ENCODE results near the gene CTNS. TPM values are rescaled to one million over a fixed set of nuclear protein-coding genes. Genes with fewer than 3 reads are reported as not detected.

CTNS gene
- total RNA-seq, 1 experiment from 2014 or later, result 7.9 TPM

DNA sequence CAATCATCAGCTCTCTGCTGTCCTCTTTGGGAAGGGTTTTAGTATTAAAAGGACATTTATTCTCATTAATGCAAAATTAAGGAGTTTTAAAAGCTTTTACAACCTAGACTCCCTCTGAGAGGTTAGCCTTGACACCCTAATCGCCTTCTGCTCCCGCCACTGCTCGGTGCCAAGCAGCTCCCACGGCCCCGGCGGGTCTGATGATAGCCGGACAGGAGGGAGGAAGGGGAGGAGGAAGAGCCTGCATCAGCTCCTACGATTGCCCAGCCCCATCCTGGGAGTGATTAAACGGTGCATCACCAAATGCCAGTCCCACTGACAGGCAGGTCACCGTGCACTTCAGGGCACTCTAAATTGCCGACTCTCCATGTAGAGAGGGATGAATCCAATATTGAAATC, 8.8 kb upstream of the CTNS start (continued):
- no peak for TF ChIP-seq SIN3A (IDR thresholded peaks at IDR 0.05; ENCODE audit: low read depth)
- TF ChIP-seq ELF1 (IDR thresholded peaks at IDR 0.05; ENCODE audit: borderline replicate concordance, low read depth), result no peak

DNA sequence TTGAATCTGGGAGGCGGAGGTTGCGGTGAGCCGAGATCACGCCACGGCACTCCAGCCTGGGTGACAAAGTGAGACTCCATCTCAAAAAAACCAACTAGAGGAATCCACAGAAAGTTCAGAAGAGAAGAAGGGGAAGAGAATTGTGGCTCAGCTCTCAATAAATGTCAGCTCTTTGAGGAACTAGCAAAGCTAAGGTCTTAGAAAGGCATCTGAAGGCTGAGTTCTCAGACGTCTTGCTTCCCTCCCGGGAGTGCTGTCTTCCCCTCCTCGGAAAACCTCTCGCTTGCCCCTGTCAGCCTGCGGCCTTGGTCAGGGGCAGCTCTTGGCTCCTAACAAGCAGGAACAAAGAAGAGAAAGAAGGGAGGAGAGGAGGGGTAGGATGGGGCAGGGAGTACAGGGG, 5.8 kb upstream of the CTNS start:
- H3K4me2 ChIP-seq (ENCODE audit: low read length), result no peak overlapping the region
- H3K27ac ChIP-seq (ENCODE audit: low read depth, low read length), result no peak overlapping the region
- POLR2A ChIA-PET, result no interaction called here
- H3K27me3 ChIP-seq (ENCODE audit: insufficient read depth, low read length), result no peaks in the 10 kb centered on the region
- CTCF ChIA-PET, result interaction anchor here (0.7 kb wide), 1 partner anchor 96 kb away, joined by 3 read pairs; no protein-coding TSS in a partner anchor
- TF ChIP-seq CBX3 (IDR thresholded peaks at IDR 0.05; ENCODE audit: low read depth) (no peak), JUND (IDR thresholded peaks at IDR 0.05) (no peak), YY1 (IDR thresholded peaks at IDR 0.05; ENCODE audit: extremely low read depth, insufficient replicate concordance, low read depth, low read length) (no peak), RAD21 (IDR thresholded peaks at IDR 0.05; ENCODE audit: low read depth) (no peak), EZH2 (IDR thresholded peaks at IDR 0.05) (no peak), TCF7L2 (IDR thresholded peaks at IDR 0.05; ENCODE audit: borderline replicate concordance, extremely low read depth, insufficient read depth, insufficient read length) (no peak), SIN3A (IDR thresholded peaks at IDR 0.05; ENCODE audit: low read depth) (no peak), SP1 (IDR thresholded peaks at IDR 0.05; ENCODE audit: low read depth) (no peak), POLR2A (IDR thresholded peaks at IDR 0.05; ENCODE audit: borderline replicate concordance, extremely low read depth, insufficient read depth, insufficient read length) (no peak), CEBPB (IDR thresholded peaks at IDR 0.05; ENCODE audit: low read depth) (no peak), FOSL1 (IDR thresholded peaks at IDR 0.05; ENCODE audit: low read depth) (no peak), EGR1 (IDR thresholded peaks at IDR 0.05; ENCODE audit: low read depth) (no peak), ELF1 (IDR thresholded peaks at IDR 0.05; ENCODE audit: borderline replicate concordance, low read depth) (no peak), SRF (IDR thresholded peaks at IDR 0.05; ENCODE audit: low read depth) (no peak), ZNF274 (IDR thresholded peaks at IDR 0.05; ENCODE audit: low read depth, low read length) (no peak)
- TF ChIP-seq, protein P1, sequence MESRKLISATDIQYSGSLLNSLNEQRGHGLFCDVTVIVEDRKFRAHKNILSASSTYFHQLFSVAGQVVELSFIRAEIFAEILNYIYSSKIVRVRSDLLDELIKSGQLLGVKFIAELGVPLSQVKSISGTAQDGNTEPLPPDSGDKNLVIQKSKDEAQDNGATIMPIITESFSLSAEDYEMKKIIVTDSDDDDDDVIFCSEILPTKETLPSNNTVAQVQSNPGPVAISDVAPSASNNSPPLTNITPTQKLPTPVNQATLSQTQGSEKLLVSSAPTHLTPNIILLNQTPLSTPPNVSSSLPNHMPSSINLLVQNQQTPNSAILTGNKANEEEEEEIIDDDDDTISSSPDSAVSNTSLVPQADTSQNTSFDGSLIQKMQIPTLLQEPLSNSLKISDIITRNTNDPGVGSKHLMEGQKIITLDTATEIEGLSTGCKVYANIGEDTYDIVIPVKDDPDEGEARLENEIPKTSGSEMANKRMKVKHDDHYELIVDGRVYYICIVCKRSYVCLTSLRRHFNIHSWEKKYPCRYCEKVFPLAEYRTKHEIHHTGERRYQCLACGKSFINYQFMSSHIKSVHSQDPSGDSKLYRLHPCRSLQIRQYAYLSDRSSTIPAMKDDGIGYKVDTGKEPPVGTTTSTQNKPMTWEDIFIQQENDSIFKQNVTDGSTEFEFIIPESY (IDR thresholded peaks at IDR 0.05; ENCODE audit: extremely low read depth, insufficient replicate concordance, low read length), result no peak
- TF ChIP-seq, protein P2, sequence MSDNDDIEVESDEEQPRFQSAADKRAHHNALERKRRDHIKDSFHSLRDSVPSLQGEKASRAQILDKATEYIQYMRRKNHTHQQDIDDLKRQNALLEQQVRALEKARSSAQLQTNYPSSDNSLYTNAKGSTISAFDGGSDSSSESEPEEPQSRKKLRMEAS (IDR thresholded peaks at IDR 0.05), result no peak
- no peaks in the 10 kb centered on the region for H4K20me1 ChIP-seq (ENCODE audit: insufficient read depth)
- no peaks in the 10 kb centered on the region for H3K9me3 ChIP-seq (ENCODE audit: control insufficient read depth in 1 of 2, insufficient read depth in 1 of 2, low read depth in 1 of 2, low read length in 2 of 2)
- peaks cover 17 to 29% of the 10 kb centered on the region in 2 experiments; a peak in 3 of 4 replicates for H3K36me3 ChIP-seq (ENCODE audit: control insufficient read depth in 1 of 2, insufficient read depth in 2 of 2, low read length in 2 of 2)
- no peak for DNase-seq (ENCODE audit: low read depth, low spot score)
- no peaks in the 10 kb centered on the region for H3K9me2 ChIP-seq (ENCODE audit: insufficient read depth)
- no peak for ATAC-seq
- H3K4me1 ChIP-seq (ENCODE audit: control insufficient read depth in 1 of 2, insufficient read depth in 2 of 2, low read length in 2 of 2), result peaks cover 6 to 8% of the 10 kb centered on the region in 2 experiments; a peak in 3 of 4 replicates
- BruUV-seq (replicated peaks), result no TSS peak
- intact Hi-C loops (cut with micrococcal nuclease), result no loop called here
- peaks cover 71% of the 10 kb centered on the region for H3K79me2 ChIP-seq (ENCODE audit: insufficient read depth, low read length)
- H3K4me3 ChIP-seq (replicated peaks in 1 of 2; ENCODE audit: low read depth in 1 of 2, low read length in 2 of 2), result no peak overlapping the region
- H2AFZ ChIP-seq (ENCODE audit: low read depth, low read length, poor library complexity, severe bottlenecking), result no peak overlapping the region
- no peak overlapping the region for H3K9ac ChIP-seq (ENCODE audit: low read length)
- RAD21 ChIA-PET (ENCODE audit: low non-redundant PET in 1 of 2, low total read pairs in 2 of 2, uncharacterized antibody in 2 of 2, unreplicated experiment in 2 of 2), result no interaction called here

Measured in HCT116 (cell line).